Activated effector memory CD4-positive, alpha-beta T cell treated with anti-CD3 and anti-CD28 coated beads, Interleukin-2, amount 50 U/mL, for 16 hours (primary cell): ENCODE data around the gene CES4A.
A peak's percentile ranks its signal among the peaks of the same experiment; 100 is the strongest.
"Not testable (repeated sequence)": the region's sequence is repeated elsewhere in the genome, so short reads cannot be mapped to it uniquely, and the experiment has no call there.

Experiments
- DNase-seq: peaks from one replicate; pipeline ENCODE4 v3.0.0-alpha.2; 2020

CES4A gene

GRCh38 chr16:67024384-67025209, 36.2 kb downstream of the CES4A start:
- peak; percentile 14 for DNase-seq

GRCh38 chr16:67025210-67025550, 36.8 kb downstream of the CES4A start:
- peak; percentile 31 for DNase-seq

GRCh38 chr16:67026570-67026969, 38.2 kb downstream of the CES4A start:
- DNase-seq = peak; percentile 31

- DNase-seq = peak; percentile 51
Observed at GRCh38 chr16:67027046-67027445, 38.7 kb downstream of the CES4A start.

GRCh38 chr16:67028167-67028695, 39.8 kb downstream of the CES4A start:
- no peak for DNase-seq

GRCh38 chr16:67028696-67029253, 40.4 kb downstream of the CES4A start, which contains the start of gene CBFB:
Gene CBFB (plus strand): TSS chr16:67029149. CDS start chr16:67029408, 259 bp downstream.
- DNase-seq = peak; percentile 97

GRCh38 chr16:67029254-67030096, 41.1 kb downstream of the CES4A start:
- peak; percentile 87 for DNase-seq

- DNase-seq = peak; percentile 59
Observed at GRCh38 chr16:67030221-67030962, 42.0 kb downstream of the CES4A start.

- DNase-seq = peak; percentile 41
Observed at GRCh38 chr16:67034487-67034886, 46.1 kb downstream of the CES4A start.

GRCh38 chr16:67035364-67035763, 47.0 kb downstream of the CES4A start:
- DNase-seq = no peak

GRCh38 chr16:67036323-67036741, 47.9 kb downstream of the CES4A start:
- DNase-seq = no peak

GRCh38 chr16:67039260-67040020, 51.1 kb downstream of the CES4A start:
- DNase-seq = no peak

- no peak for DNase-seq
Observed at GRCh38 chr16:67040166-67040565, 51.8 kb downstream of the CES4A start.

GRCh38 chr16:67040906-67041305, 52.5 kb downstream of the CES4A start:
- no peak for DNase-seq

- not testable (repeated sequence) for DNase-seq
Observed at GRCh38 chr16:67041520-67041919, 53.1 kb downstream of the CES4A start.

- DNase-seq = no peak
Observed at GRCh38 chr16:67043420-67043819, 55.0 kb downstream of the CES4A start.

- DNase-seq = no peak
Observed at GRCh38 chr16:67050796-67051195, 62.4 kb downstream of the CES4A start.

GRCh38 chr16:67052399-67052798, 64.0 kb downstream of the CES4A start:
- no peak for DNase-seq

- no peak for DNase-seq
Observed at GRCh38 chr16:67053767-67054334, 65.5 kb downstream of the CES4A start.

- DNase-seq = no peak
Observed at GRCh38 chr16:67054901-67055300, 66.5 kb downstream of the CES4A start.

- no peak for DNase-seq
Observed at GRCh38 chr16:67055712-67056487, 67.5 kb downstream of the CES4A start.
